D721Med (cell line): ENCODE data around the gene C16orf46.
"Not testable (repeated sequence)": the region's sequence is repeated elsewhere in the genome, so short reads cannot be mapped to it uniquely, and the experiment has no call there.

Experiments used
- DNase-seq: peaks from one replicate; pipeline ENCODE4 v3.0.0; 2011; ENCODE audit warnings: low spot score; ENCODE audit not compliant: insufficient read length
- FAIRE-seq: peaks from 2 replicates; lab custom pipeline; 2011; peaks lifted over from hg19 to GRCh38; lab: Jason Lieb, UNC
- TF ChIP-seq, protein P1 (sequence below): IDR thresholded peaks from 2 replicates; pipeline ENCODE4 v1.5.1; 2012; ENCODE audit warnings: mild to moderate bottlenecking, control low read depth; ENCODE audit not compliant: insufficient read depth; ENCODE audit errors: missing control alignments

Gene C16orf46, protein sequence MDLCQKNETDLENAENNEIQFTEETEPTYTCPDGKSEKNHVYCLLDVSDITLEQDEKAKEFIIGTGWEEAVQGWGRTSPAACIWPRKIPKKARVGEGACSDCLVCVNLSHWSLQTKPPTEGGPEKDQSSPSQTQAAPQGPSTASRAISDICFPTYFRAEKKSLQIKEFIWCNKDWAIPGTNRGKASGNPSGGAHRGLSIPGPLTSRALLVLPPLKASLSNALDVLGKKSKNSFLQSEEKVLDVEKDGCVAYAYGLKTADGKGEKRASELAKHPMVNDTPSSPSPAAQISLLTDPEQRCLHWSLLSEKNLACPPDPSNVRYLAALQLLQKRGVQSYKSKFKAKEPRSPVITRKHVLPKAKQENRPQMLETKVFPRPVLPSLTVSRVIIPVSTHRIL

DNA sequence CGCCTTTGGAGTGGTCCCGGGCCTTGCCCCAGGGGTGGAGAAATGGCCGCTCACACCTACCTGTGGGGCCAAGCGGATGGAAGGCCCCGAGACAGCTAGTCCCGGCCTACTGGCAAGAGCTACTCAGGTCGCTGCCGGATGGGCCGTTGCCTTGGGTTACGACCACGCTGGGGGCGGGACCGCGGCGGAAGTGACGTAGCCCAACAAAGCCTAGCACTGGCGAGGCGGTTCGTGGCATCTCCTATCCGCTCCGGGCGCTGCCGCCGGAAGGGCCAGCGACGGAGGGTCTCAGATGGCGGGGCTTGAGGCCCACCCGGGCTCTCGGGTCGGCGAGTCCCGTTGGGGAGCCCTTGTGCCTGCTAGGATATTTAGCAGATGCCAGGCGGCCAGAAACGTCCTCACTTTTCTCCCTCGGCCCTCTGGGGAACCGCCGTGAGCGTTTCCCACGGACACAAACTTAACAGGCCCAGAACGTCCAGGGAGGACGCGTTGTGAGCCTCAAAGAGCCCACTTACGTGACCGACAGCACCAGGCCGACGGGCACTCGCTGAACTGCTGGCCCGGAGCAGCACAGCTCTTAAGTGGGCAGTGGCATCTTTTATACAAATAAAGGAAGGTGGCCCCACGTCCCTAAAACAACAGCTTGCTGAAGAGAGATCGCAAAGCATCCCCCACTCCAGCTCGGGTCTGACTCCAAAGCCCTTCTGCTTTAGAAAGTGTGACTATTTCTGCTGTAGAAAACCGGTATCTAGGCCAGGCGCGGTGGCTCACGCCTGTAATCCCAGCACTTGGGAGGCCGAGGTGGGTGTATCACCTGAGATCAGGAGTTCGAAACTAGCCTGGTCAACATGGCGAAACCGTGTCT lies at the start of gene C16orf46:
TSS of gene C16orf46 (minus strand) at position 163 of the 865 bp plus-strand sequence. CDS start 13,283 bp downstream, outside the sequence.
- DNase-seq (peak; percentile 65), FAIRE-seq (no peak)
- TF ChIP-seq, protein P1, sequence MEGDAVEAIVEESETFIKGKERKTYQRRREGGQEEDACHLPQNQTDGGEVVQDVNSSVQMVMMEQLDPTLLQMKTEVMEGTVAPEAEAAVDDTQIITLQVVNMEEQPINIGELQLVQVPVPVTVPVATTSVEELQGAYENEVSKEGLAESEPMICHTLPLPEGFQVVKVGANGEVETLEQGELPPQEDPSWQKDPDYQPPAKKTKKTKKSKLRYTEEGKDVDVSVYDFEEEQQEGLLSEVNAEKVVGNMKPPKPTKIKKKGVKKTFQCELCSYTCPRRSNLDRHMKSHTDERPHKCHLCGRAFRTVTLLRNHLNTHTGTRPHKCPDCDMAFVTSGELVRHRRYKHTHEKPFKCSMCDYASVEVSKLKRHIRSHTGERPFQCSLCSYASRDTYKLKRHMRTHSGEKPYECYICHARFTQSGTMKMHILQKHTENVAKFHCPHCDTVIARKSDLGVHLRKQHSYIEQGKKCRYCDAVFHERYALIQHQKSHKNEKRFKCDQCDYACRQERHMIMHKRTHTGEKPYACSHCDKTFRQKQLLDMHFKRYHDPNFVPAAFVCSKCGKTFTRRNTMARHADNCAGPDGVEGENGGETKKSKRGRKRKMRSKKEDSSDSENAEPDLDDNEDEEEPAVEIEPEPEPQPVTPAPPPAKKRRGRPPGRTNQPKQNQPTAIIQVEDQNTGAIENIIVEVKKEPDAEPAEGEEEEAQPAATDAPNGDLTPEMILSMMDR = no peak

DNA sequence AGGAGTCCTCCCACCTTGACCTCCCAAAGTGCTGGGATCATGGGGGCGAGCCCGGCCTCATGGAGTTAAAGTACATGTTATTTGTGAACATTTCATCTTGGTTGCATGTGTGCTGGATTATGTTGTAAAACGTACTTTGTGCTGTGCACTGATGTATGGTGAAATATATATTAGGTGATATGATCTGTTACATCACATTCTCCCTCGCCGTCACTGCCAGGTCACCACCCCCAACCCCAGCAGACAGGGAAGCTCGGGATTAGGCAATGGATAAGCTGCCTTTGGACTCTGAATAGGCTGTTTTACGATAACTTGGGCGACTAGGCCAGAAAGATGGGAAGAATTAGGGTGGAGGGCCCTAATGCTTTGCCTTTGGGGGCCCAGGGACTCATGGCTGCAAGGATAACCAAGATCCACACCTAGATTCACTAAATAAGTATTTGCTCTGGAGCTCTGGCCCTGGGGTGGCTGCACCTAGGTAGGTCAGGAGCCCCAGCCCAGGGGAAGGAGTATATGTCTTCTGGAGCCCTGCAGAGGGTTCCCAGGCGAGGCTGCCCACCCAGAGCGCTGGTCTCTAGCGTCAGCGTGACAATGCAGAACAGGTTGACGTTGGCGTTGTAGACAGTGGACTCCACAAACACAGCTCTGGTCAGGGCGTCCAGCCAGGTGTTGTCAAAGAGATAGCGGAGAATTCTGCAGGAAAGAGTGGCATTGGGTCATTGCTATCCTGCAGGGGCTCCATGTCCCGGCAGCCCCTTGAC lies 46.2 kb upstream of the C16orf46 start:
- TF ChIP-seq, protein P1 = no peak
- FAIRE-seq (no peak), DNase-seq (no peak)

DNA sequence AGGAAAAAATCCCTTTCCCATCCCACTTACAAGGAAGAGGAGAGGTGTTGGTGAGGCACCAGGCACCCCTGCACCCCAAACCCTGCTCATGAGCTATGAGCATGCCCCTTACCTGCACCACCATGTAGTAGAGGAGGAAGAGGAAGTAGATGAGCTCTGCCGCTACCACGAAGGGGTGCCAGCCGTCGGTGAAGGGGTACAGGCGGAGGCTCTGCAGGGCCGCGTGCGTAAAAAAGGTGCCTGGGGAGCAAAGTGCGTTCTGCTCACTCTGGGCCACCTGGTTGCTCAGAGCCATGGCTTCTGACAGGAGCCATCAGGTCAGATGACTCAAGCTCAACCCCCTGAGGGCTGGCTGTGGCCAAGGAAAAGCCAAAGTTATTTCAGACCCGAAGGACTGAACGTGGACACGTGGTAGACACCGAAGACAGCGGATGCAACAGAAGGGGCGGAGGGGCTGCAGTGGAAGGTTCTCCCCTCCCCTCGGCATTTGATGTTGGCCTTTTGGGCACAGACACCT lies 44.5 kb upstream of the C16orf46 start:
- FAIRE-seq (no peak), DNase-seq (no peak)
- TF ChIP-seq, protein P1 = no peak

DNA sequence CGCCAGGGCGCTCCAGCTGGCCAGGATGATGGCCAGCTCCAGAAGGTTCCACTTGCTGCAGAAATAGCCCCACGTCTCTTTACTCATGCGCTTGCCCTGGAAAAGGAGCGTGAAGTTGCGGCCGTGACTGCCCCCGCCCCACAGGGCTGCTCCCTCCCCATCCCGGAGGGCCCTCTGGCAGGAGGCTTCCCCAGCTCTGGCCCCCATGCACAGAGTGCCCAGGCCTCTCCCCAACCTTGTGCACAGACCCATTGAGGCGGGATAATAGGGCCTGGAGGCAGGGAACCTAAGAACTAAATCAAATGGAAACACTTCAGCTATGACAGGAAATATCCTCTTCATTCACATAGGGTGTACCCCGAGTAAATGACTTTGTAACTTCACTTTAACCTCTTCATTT lies 40.4 kb upstream of the C16orf46 start:
- no peak for DNase-seq
- no peak for FAIRE-seq
- TF ChIP-seq, protein P1 = no peak

DNA sequence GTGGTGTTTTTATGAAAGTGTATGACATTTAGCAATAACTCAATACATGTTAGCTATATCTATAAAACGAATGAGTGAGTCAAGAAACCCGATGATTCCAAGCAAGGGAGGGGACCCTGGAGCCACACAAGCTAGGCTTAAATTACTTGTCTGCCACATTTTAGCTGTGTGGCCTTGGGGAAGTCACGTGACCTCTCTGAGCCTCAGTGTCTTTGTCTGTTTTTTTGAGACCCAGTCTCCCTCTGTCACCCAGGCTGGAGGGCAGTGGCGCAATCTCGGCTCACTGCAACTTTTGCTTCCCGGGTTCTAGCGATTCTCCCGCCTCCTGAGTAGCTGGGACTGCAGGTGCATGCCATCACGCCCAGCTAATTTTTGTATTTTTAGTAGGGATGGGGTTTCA lies 39.2 kb upstream of the C16orf46 start:
- DNase-seq = no peak
- TF ChIP-seq, protein P1 = no peak
- no peak for FAIRE-seq

DNA sequence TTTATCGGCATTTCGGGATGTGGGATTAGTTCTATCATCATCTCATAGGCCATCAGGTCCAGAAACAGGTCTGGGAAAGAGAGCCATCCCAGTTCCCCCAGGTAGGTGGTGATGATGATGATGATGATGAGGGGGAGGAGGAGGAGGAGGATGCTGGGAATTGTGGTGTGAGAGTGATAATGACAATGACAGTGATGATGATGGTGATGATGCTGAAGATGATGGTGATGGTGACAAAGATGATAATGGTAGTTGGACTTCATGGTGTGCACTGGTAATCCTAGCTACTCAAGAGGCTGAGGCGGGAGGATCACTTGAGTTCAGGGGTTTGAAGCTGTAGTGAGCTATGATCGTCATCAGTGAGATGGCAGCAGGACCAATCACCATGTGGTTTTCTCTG lies 35.4 kb upstream of the C16orf46 start:
- FAIRE-seq (no peak), DNase-seq (no peak)
- TF ChIP-seq, protein P1 = no peak

DNA sequence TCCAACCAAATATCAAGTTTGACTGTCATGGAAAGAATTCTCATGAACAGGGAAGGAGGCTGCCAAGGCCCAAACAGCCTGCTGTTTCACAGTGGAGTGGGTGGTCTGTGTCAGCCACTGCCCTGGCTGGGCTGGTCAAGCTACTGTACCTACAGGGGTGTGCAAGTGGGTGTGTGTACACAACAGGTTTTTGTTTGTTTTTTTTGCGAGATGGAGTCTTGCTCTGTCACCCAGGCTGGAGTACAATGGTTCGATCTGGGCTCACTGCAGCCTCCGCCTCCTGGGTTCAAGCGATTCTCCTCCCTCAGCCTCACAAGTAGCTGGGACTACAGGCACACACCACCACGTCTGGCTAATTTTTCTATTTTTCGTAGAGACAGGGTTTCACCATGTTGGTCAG lies 32.2 kb upstream of the C16orf46 start:
- FAIRE-seq, DNase-seq: not testable (repeated sequence)
